ENCODE results near the gene LRRC17.

Gene LRRC17

GRCh38 chr7:102935450-102936115 is 22.8 kb downstream of the LRRC17 start:
- Histone ChIP-seq H3K4me1 (ENCODE audit: insufficient read depth, poor library complexity, severe bottlenecking) (peaks cover 10% of the 10 kb centered on the region), H3K4me3 (ENCODE audit: severe bottlenecking) (no peak overlapping the region), H3K27me3 (ENCODE audit: insufficient read depth, poor library complexity, severe bottlenecking) (no peaks in the 10 kb centered on the region), H3K9me3 (ENCODE audit: severe bottlenecking) (no peaks in the 10 kb centered on the region), H3K36me3 (ENCODE audit: low read depth) (no peaks in the 10 kb centered on the region), H3K27ac (ENCODE audit: poor library complexity, severe bottlenecking) (no peak overlapping the region)
- no peak for ATAC-seq (ENCODE audit: low read depth)
- TF ChIP-seq CTCF (IDR thresholded peaks at IDR 0.05; ENCODE audit: poor library complexity, severe bottlenecking): no peak
- no peak for DNase-seq (ENCODE audit: low spot score)

- H3K27ac ChIP-seq (ENCODE audit: poor library complexity, severe bottlenecking): no peak overlapping the region
- H3K27me3 ChIP-seq (ENCODE audit: insufficient read depth, poor library complexity, severe bottlenecking): no peaks in the 10 kb centered on the region
- ATAC-seq (ENCODE audit: low read depth) (no peak), DNase-seq (ENCODE audit: low spot score) (no peak)
- no peaks in the 10 kb centered on the region for H3K36me3 ChIP-seq (ENCODE audit: low read depth)
- H3K9me3 ChIP-seq (ENCODE audit: severe bottlenecking): no peaks in the 10 kb centered on the region
- H3K4me1 ChIP-seq (ENCODE audit: insufficient read depth, poor library complexity, severe bottlenecking): peaks cover 6% of the 10 kb centered on the region
- no peak overlapping the region for H3K4me3 ChIP-seq (ENCODE audit: severe bottlenecking)
- TF ChIP-seq CTCF (IDR thresholded peaks at IDR 0.05; ENCODE audit: poor library complexity, severe bottlenecking): no peak
Measured at GRCh38 chr7:102938679-102939078, 25.9 kb downstream of the LRRC17 start.

- TF ChIP-seq CTCF (IDR thresholded peaks at IDR 0.05; ENCODE audit: poor library complexity, severe bottlenecking): no peak
- H3K4me3 ChIP-seq (ENCODE audit: severe bottlenecking): no peak overlapping the region
- H3K27me3 ChIP-seq (ENCODE audit: insufficient read depth, poor library complexity, severe bottlenecking): no peaks in the 10 kb centered on the region
- H3K36me3 ChIP-seq (ENCODE audit: low read depth): no peaks in the 10 kb centered on the region
- no peaks in the 10 kb centered on the region for H3K9me3 ChIP-seq (ENCODE audit: severe bottlenecking)
- no peaks in the 10 kb centered on the region for H3K4me1 ChIP-seq (ENCODE audit: insufficient read depth, poor library complexity, severe bottlenecking)
- no peak overlapping the region for H3K27ac ChIP-seq (ENCODE audit: poor library complexity, severe bottlenecking)
- ATAC-seq (ENCODE audit: low read depth) (no peak), DNase-seq (ENCODE audit: low spot score) (no peak)
Measured at GRCh38 chr7:102942181-102942866, 29.5 kb downstream of the LRRC17 start.

GRCh38 chr7:102942868-102943267 is 30.1 kb downstream of the LRRC17 start:
- Histone ChIP-seq H3K4me1 (ENCODE audit: insufficient read depth, poor library complexity, severe bottlenecking) (no peaks in the 10 kb centered on the region), H3K36me3 (ENCODE audit: low read depth) (no peaks in the 10 kb centered on the region), H3K9me3 (ENCODE audit: severe bottlenecking) (no peaks in the 10 kb centered on the region), H3K27ac (ENCODE audit: poor library complexity, severe bottlenecking) (no peak overlapping the region), H3K27me3 (ENCODE audit: insufficient read depth, poor library complexity, severe bottlenecking) (no peaks in the 10 kb centered on the region), H3K4me3 (ENCODE audit: severe bottlenecking) (no peak overlapping the region)
- no peak for TF ChIP-seq CTCF (IDR thresholded peaks at IDR 0.05; ENCODE audit: poor library complexity, severe bottlenecking)
- DNase-seq (ENCODE audit: low spot score) (no peak), ATAC-seq (ENCODE audit: low read depth) (no peak)

Data from RWPE2 (cell line).